Smooth muscle cell (in vitro differentiated cells): ENCODE results near the gene ZBTB42. TPM values are rescaled to one million over a fixed set of nuclear protein-coding genes. Genes with fewer than 3 reads are reported as not detected.

Experiments used
- DNase-seq: peaks from one replicate; lab custom pipeline; 2025; ENCODE audit not compliant: unreplicated experiment; lab: John Stamatoyannopoulos, UW
- H2AFZ ChIP-seq: fragments of 200-600 bp; sonication (generic); 2 replicates; pipeline ENCODE4 v1.6.0; 2016; ENCODE audit warnings: antibody characterized with exemption, low read depth, mild to moderate bottlenecking
- H3F3A ChIP-seq: fragments of 200-600 bp; sonication (generic); 2 replicates; pipeline ENCODE4 v1.6.0; 2017; ENCODE audit warnings: antibody characterized with exemption, low read depth
- H3K27ac ChIP-seq: fragments of 200-600 bp; sonication (generic); 2 replicates; pipeline ENCODE4 v1.5.1; 2016; ENCODE audit warnings: low read depth, mild to moderate bottlenecking
- H3K27me3 ChIP-seq: fragments of 200-600 bp; sonication (generic); 2 replicates; pipeline ENCODE4 v1.6.1; 2016; ENCODE audit warnings: low read depth, mild to moderate bottlenecking
- H3K36me3 ChIP-seq: fragments of 200-600 bp; sonication (generic); 2 replicates; pipeline ENCODE4 v1.5.1; 2016; ENCODE audit warnings: low read depth
- H3K4me1 ChIP-seq: fragments of 200-600 bp; sonication (generic); 2 replicates; pipeline ENCODE4 v1.5.1; 2016; ENCODE audit warnings: low read depth
- H3K4me2 ChIP-seq: fragments of 200-600 bp; sonication (generic); 2 replicates; pipeline ENCODE4 v1.6.0; 2016; ENCODE audit warnings: mild to moderate bottlenecking
- H3K4me3 ChIP-seq: fragments of 200-600 bp; sonication (generic); 2 replicates; pipeline ENCODE4 v1.5.1; 2016; ENCODE audit warnings: mild to moderate bottlenecking
- H3K79me2 ChIP-seq: fragments of 200-600 bp; sonication (generic); 2 replicates; pipeline ENCODE4 v1.6.0; 2016; ENCODE audit warnings: low read depth, mild to moderate bottlenecking
- H3K9ac ChIP-seq: fragments of 200-600 bp; sonication (generic); 2 replicates; pipeline ENCODE4 v1.6.0; 2016; ENCODE audit warnings: low read depth
- H3K9me3 ChIP-seq: fragments of 200-600 bp; sonication (generic); replicated peaks from 2 replicates; pipeline ENCODE4 v1.5.1; 2016; ENCODE audit warnings: low read depth
- H4K20me1 ChIP-seq: fragments of 200-600 bp; sonication (generic); 2 replicates; pipeline ENCODE4 v1.6.0; 2016; ENCODE audit warnings: low read depth
- CTCF ChIP-seq: fragments of 200-600 bp; sonication (generic); IDR thresholded peaks from 2 replicates; pipeline ENCODE4 v1.5.1; 2017; ENCODE audit warnings: borderline replicate concordance, mild to moderate bottlenecking, antibody characterized with exemption; ENCODE audit not compliant: insufficient read depth, poor library complexity, severe bottlenecking
- WGBS: methylation state at CpG from one replicate; pipeline ENCODE4 v1.1.7; 2016; ENCODE audit warnings: low lambda C conversion rate; 5-methylcytosine and 5-hydroxymethylcytosine counted together
- polyA plus RNA-seq: library from polyadenylated mRNA; unstranded; fragments of >200 nt; fragmentation: Nextera tagmentation; extraction: Ambion mirVana; gene quantifications from 2 replicates; pipeline ENCODE4 v1.2.1, GENCODE V29; 2016
- total RNA-seq: library from RNA; depleted of rRNA; stranded (reverse); fragments of >200 nt; gene quantifications from 2 replicates; pipeline ENCODE4 v1.2.3, GENCODE V29; 2014

Gene ZBTB42
- total and polyA plus RNA-seq, 2 experiments from 2014 or later: 0.72 to 1.6 TPM

DNA sequence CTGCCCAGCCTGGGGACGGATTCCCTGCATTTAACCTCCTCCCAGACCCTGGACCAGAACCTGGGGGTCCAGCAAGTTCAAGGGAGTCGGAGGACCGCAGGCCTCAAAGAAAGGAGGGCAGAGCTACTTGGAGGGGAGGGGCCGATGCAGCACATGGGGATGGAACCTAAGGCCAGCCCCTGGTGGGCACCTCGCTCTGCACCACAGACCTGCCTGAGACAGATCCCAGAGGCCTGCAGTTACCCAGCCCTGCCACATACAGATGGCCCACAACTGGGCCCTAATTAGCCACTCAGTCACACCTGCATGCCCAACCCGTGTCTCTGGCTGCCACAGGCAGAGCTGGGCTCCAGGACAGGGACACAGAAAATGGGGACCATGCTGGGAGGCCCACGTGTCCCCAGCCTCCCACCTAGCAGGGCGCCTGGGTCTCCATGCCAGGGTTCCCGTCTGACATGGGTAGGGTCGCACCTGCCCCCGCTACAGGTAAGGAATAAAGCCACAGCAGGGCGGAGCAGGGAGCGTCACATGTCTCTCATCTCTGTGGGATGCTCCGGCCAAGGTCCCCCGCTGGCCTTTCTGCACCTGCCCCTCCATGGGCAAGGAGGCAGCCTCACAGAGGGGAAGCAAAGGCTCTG, 22.1 kb upstream of the ZBTB42 start:
- Histone ChIP-seq H2AFZ (no peak overlapping the region), H3K9me3 (no peaks in the 10 kb centered on the region), H3K9ac (no peak overlapping the region), H3K4me1 (no peaks in the 10 kb centered on the region), H3K4me2 (no peak overlapping the region), H3K4me3 (no peak overlapping the region), H3K27ac (no peak overlapping the region), H3K36me3 (no peaks in the 10 kb centered on the region), H3F3A (no peaks in the 10 kb centered on the region), H3K27me3 (no peaks in the 10 kb centered on the region), H3K79me2 (no peaks in the 10 kb centered on the region), H4K20me1 (peaks cover 81% of the 10 kb centered on the region)
- TF ChIP-seq CTCF: no peak
- DNase-seq: no peak
- 95% methylated on average over 15 of the region's 15 CpGs for WGBS

DNA sequence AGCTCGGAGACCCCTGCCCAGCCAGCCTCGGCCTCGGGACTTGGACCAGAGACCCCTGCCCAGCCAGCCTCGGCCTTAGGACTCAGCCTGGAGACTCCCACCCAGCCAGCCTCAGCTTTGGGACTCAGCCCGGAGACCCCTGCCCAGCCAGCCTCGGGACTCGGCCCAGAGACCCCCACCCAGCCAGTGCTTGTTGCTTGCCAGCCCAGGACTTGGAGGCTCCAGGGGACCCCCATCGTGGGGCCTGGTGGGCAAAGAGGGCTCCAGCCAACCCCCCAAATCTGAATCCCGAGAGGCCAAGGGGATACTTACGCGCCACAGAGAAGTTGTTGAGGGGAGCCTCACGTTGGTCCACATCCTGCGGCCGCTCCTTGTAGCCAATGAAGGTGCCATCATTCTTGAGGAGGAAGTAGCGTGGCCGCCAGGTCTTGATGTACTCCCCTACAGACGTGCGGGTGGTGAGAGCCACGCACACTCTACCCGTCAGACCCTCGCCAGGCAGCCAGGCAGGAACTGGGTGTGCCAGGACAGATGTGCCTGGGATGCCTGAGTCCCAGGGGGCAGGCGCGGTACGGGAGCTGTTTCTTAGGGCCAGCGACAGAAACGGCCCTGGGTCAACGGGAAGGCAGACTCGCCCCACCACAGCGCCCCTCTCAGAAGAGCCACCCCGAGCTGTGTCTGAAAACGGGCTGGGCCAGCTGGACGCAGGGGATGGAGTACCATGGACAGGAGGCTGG, 21.0 kb upstream of the ZBTB42 start:
- Histone ChIP-seq H3K36me3 (no peaks in the 10 kb centered on the region), H2AFZ (no peak overlapping the region), H3K9ac (no peak overlapping the region), H4K20me1 (peaks cover 93% of the 10 kb centered on the region), H3K4me3 (no peak overlapping the region), H3K9me3 (no peaks in the 10 kb centered on the region), H3K4me1 (no peaks in the 10 kb centered on the region), H3K79me2 (peaks cover 4% of the 10 kb centered on the region), H3K27me3 (no peaks in the 10 kb centered on the region), H3F3A (no peaks in the 10 kb centered on the region), H3K27ac (no peak overlapping the region), H3K4me2 (no peak overlapping the region)
- no peak for DNase-seq
- TF ChIP-seq CTCF: no peak
- WGBS: 97% methylated on average over 32 of the region's 32 CpGs

GRCh38 chr14:104780513-104781030, 20.3 kb upstream of the ZBTB42 start:
- H3F3A ChIP-seq: no peaks in the 10 kb centered on the region
- no peaks in the 10 kb centered on the region for H3K36me3 ChIP-seq
- H3K79me2 ChIP-seq: peaks cover 4% of the 10 kb centered on the region
- H4K20me1 ChIP-seq: peaks cover 96% of the 10 kb centered on the region
- no peak overlapping the region for H2AFZ ChIP-seq
- no peak overlapping the region for H3K27ac ChIP-seq
- no peak overlapping the region for H3K4me3 ChIP-seq
- H3K27me3 ChIP-seq: no peaks in the 10 kb centered on the region
- no peak overlapping the region for H3K9ac ChIP-seq
- no peaks in the 10 kb centered on the region for H3K9me3 ChIP-seq
- H3K4me1 ChIP-seq: no peaks in the 10 kb centered on the region
- DNase-seq: no peak
- H3K4me2 ChIP-seq: no peak overlapping the region
- WGBS: 97% methylated on average over 8 of the region's 24 CpGs
- TF ChIP-seq CTCF: no peak
